A549 treated with AZD9567 at 1 μM for 4 hours (cell line): ENCODE measurements around the gene SEPTIN2. TPM values are rescaled to one million over a fixed set of nuclear protein-coding genes. Genes with fewer than 3 reads are reported as not detected.

Experiments
- total RNA-seq: library from RNA; stranded (reverse); fragments of 200-300 nt; extraction: Qiagen RNA extraction; gene quantifications from 5 replicates; pipeline ENCODE4 v1.2.3, GENCODE V29; 2022; ENCODE audit not compliant: insufficient read depth

The SEPTIN2 gene
- total RNA-seq: 231 to 368 TPM (median 273 TPM) in 5 replicates

GRCh38 chr2:241315879-241316631 lies at the start of gene SEPTIN2:
SEPTIN2 (plus strand) TSS chr2:241315925; CDS start chr2:241324233, 8,308 bp downstream.

DNA sequence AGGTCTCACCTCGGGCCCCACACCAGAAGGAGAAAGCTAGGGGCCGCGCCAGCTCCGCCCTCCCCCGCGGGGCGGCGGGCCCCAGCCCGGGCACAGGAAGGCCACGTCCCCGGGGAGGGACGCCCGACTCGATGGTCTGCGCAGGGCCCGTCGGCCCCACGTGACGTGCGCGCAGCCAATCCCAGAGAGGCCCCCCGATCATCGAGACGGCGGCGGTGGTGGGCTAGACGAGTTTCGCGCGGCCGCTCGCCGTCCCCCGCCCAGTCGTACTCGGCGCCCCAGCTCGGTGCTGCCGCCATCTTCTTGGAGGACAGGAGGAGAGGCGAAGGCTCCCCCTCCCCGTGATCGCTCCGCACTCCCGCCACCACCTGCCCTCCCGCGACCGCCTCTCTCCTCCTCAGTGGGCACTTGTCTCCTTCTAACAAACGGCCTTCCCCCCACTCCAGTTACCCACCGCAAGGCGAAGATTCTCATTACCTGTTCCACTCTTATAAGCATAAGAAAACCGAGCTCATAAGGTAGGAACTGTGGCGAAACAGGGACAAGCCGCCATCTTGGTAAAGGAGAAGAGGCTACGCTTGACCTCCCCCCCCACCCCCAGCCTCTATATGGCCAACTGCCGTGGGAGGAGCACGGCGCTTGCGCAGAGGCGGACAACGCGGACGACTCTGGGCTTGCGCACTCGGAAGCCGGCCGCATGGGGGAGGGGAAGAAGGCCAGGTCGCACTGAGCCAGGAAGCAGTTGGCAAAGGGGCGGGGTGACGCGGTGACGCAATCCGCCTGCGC lies 439 bp upstream of the SEPTIN2 start, which contains the start of gene HDLBP:
Gene HDLBP, minus strand, starts transcription at position 580 of the 786 bp plus-strand sequence. CDS start 48,803 bp downstream, outside the sequence.

DNA sequence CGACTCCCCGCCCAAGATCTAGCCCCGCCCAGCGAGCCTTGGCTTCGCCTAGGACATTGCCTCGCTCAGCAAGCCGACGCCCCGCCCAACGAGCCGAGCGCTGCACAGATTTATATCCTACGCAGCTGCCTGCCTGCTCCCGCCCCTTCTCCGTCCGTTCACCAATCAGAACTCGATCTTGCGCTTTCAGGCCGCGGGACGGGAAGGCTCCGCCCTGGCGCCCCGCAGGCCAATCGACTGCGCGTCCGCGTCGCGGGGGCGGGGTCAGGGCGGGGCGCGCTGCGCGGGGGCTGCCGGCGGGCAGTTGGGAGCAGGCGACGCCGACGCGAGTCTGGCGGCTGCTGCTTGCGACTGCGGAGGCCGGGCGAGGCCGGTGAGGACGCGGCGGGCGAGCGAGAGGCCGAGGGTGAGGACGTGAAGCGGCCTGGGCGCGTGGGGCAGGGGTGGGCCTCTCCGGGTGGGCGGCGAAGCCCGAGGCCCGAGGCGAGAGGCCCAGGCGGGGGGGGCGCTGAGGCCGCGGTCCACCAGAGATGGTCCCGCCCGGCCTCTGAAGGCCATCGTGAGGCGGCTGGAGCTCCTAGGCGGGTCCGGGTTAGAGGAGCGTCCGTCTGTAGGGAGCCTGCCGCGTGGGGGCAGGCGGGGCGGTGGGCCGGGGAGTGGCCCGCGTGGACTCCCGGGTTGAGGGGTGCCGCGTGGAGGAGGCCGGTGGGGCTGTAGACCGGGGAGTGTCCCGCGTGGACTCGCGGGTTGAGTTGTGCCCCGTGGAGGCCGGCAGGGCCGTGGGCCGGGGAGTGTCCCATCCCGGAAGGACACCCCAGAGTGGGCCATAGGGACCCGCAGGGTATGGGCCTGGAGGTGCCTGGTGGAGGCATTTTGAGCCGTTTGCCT lies 40.5 kb downstream of the SEPTIN2 start, which contains the start of gene FARP2:
Gene FARP2, plus strand, starts transcription at position 303 of the 888 bp plus-strand sequence. CDS start 16,823 bp downstream, outside the sequence.

Other genes starting within 250 kb of the SEPTIN2 start
- gene MTERF4, start 213.6 kb upstream of the SEPTIN2 start, total RNA-seq: 19.1 to 26.0 TPM (median 23.8 TPM) in 5 replicates
- gene PASK, start 166.5 kb upstream of the SEPTIN2 start, total RNA-seq: 7.0 to 10.4 TPM (median 8.6 TPM) in 5 replicates
- 59.2 to 70.8 TPM (median 60.9 TPM) in 5 replicates for gene PPP1R7, start 165.5 kb upstream of the SEPTIN2 start, total RNA-seq
- gene ANO7, start 127.2 kb upstream of the SEPTIN2 start, total RNA-seq: 1.7 to 3.7 TPM (median 2.1 TPM) in 5 replicates
- 247 to 346 TPM (median 255 TPM) in 5 replicates for gene HDLBP, start 253 bp upstream of the SEPTIN2 start, total RNA-seq
- gene FARP2, start 40.4 kb downstream of the SEPTIN2 start, total RNA-seq: 27.8 to 43.6 TPM (median 34.0 TPM) in 5 replicates
- gene STK25, start 192.7 kb downstream of the SEPTIN2 start, total RNA-seq: 108 to 151 TPM (median 116 TPM) in 5 replicates
- 27.3 to 40.9 TPM (median 38.7 TPM) in 5 replicates for gene BOK, start 242.8 kb downstream of the SEPTIN2 start, total RNA-seq